HEK293 (cell line): ENCODE measurements around the gene USP5.

Experiments used
- BCL11A ChIP-seq: fragments of 450-650 bp; formaldehyde crosslinking; IDR thresholded peaks from 2 replicates; pipeline ENCODE4 v1.5.1; 2016; ENCODE audit warnings: low read depth, missing biosample characterization, missing genetic modification characterization
- GLIS1 ChIP-seq: fragments of 450-650 bp; formaldehyde crosslinking; IDR thresholded peaks from 2 replicates; pipeline ENCODE4 v1.5.1; 2016; ENCODE audit warnings: missing biosample characterization, missing genetic modification characterization
- HOXC10 ChIP-seq: sonication (generic); formaldehyde crosslinking; IDR thresholded peaks from 2 replicates; pipeline ENCODE4 v1.8.1; 2023; ENCODE audit warnings: mild to moderate bottlenecking, missing genetic modification reagents
- HOXD13 ChIP-seq: sonication (generic); formaldehyde crosslinking; IDR thresholded peaks from 2 replicates; pipeline ENCODE4 v1.8.0; 2022; ENCODE audit warnings: missing genetic modification reagents, borderline replicate concordance
- KLF8 ChIP-seq: fragments of 450-650 bp; formaldehyde crosslinking; IDR thresholded peaks from 2 replicates; pipeline ENCODE4 v1.5.1; 2016; ENCODE audit warnings: missing biosample characterization, missing genetic modification characterization
- PRDM1 ChIP-seq: fragments of 450-650 bp; formaldehyde crosslinking; IDR thresholded peaks from 2 replicates; pipeline ENCODE4; 2016; ENCODE audit warnings: missing biosample characterization, missing genetic modification characterization
- RBAK ChIP-seq: fragments of 450-650 bp; formaldehyde crosslinking; IDR thresholded peaks from 2 replicates; pipeline ENCODE4 v1.5.1; 2016; ENCODE audit warnings: missing biosample characterization, missing genetic modification characterization
- SALL2 ChIP-seq: fragments of 450-650 bp; formaldehyde crosslinking; IDR thresholded peaks from 2 replicates; pipeline ENCODE4 v1.5.0; 2017; ENCODE audit warnings: missing biosample characterization, mild to moderate bottlenecking, missing genetic modification characterization, borderline replicate concordance
- SETDB1 ChIP-seq: IDR thresholded peaks from one replicate; pipeline ENCODE4 v1.6.1; 2017; ENCODE audit warnings: mild to moderate bottlenecking, low read length, moderate library complexity, mixed read lengths; ENCODE audit not compliant: insufficient read length
- SP2 ChIP-seq: fragments of 450-650 bp; formaldehyde crosslinking; IDR thresholded peaks from 2 replicates; pipeline ENCODE4 v1.5.1; 2016; ENCODE audit warnings: missing biosample characterization, missing genetic modification characterization
- SP3 ChIP-seq: fragments of 450-650 bp; formaldehyde crosslinking; IDR thresholded peaks from 2 replicates; pipeline ENCODE4 v1.5.1; 2016; ENCODE audit warnings: missing biosample characterization, missing genetic modification characterization
- YY1 ChIP-seq: fragments of 450-650 bp; formaldehyde crosslinking; IDR thresholded peaks from 2 replicates; pipeline ENCODE4 v1.5.1; 2018; ENCODE audit warnings: missing biosample characterization, missing genetic modification characterization
- ZBTB17 ChIP-seq: fragments of 450-650 bp; formaldehyde crosslinking; IDR thresholded peaks from 2 replicates; pipeline ENCODE4 v1.5.1; 2016; ENCODE audit warnings: missing biosample characterization, missing genetic modification characterization
- ZNF114 ChIP-seq: fragments of 450-650 bp; formaldehyde crosslinking; IDR thresholded peaks from 2 replicates; pipeline ENCODE4 v1.5.0; 2017; ENCODE audit warnings: missing biosample characterization, missing genetic modification characterization
- ZNF121 ChIP-seq: fragments of 450-650 bp; formaldehyde crosslinking; IDR thresholded peaks from 2 replicates; pipeline ENCODE4 v1.5.1; 2016; ENCODE audit warnings: missing biosample characterization, missing genetic modification characterization
- ZNF132 ChIP-seq: fragments of 450-650 bp; formaldehyde crosslinking; IDR thresholded peaks from 2 replicates; pipeline ENCODE4 v1.5.1; 2017; ENCODE audit warnings: missing biosample characterization, missing genetic modification characterization, borderline replicate concordance
- ZNF148 ChIP-seq: fragments of 450-650 bp; formaldehyde crosslinking; IDR thresholded peaks from 2 replicates; pipeline ENCODE4 v1.5.0; 2017; ENCODE audit warnings: missing biosample characterization, missing genetic modification characterization, borderline replicate concordance
- ZNF157 ChIP-seq: fragments of 450-650 bp; formaldehyde crosslinking; IDR thresholded peaks from 2 replicates; pipeline ENCODE4 v1.5.1; 2016; ENCODE audit warnings: missing biosample characterization, missing genetic modification characterization
- ZNF23 ChIP-seq: fragments of 450-650 bp; formaldehyde crosslinking; IDR thresholded peaks from 2 replicates; pipeline ENCODE4 v1.5.1; 2016; ENCODE audit warnings: missing biosample characterization, missing genetic modification characterization, borderline replicate concordance
- ZNF292 ChIP-seq: fragments of 450-650 bp; formaldehyde crosslinking; IDR thresholded peaks from 2 replicates; pipeline ENCODE4 v1.5.1; 2016; ENCODE audit warnings: low read depth, missing biosample characterization, missing genetic modification characterization, borderline replicate concordance
- ZNF335 ChIP-seq: fragments of 450-650 bp; formaldehyde crosslinking; conservative IDR thresholded peaks from 2 replicates; pipeline ENCODE4 v1.5.1; 2016; ENCODE audit warnings: missing biosample characterization, missing genetic modification characterization
- ZNF366 ChIP-seq: fragments of 450-650 bp; formaldehyde crosslinking; conservative IDR thresholded peaks from 2 replicates; pipeline ENCODE4 v1.5.1; 2016; ENCODE audit warnings: missing biosample characterization, missing genetic modification characterization
- ZNF488 ChIP-seq: fragments of 450-650 bp; formaldehyde crosslinking; IDR thresholded peaks from 2 replicates; pipeline ENCODE4 v1.5.1; 2016; ENCODE audit warnings: missing biosample characterization, missing genetic modification characterization
- ZNF544 ChIP-seq: fragments of 450-650 bp; formaldehyde crosslinking; IDR thresholded peaks from 2 replicates; pipeline ENCODE4 v1.5.0; 2017; ENCODE audit warnings: missing biosample characterization, missing genetic modification characterization
- ZNF560 ChIP-seq: fragments of 450-650 bp; formaldehyde crosslinking; IDR thresholded peaks from 2 replicates; pipeline ENCODE4 v1.5.1; 2017; ENCODE audit warnings: missing biosample characterization, missing genetic modification characterization, borderline replicate concordance
- ZNF571 ChIP-seq: fragments of 450-650 bp; formaldehyde crosslinking; IDR thresholded peaks from 2 replicates; pipeline ENCODE4 v1.5.0; 2017; ENCODE audit warnings: missing biosample characterization, missing genetic modification characterization
- ZNF621 ChIP-seq: fragments of 450-650 bp; formaldehyde crosslinking; IDR thresholded peaks from 2 replicates; pipeline ENCODE4 v1.5.1; 2017; ENCODE audit warnings: missing biosample characterization, missing genetic modification characterization
- ZNF677 ChIP-seq: fragments of 450-650 bp; IDR thresholded peaks from 2 replicates; pipeline ENCODE4 v1.5.0; 2018; ENCODE audit warnings: missing biosample characterization, mild to moderate bottlenecking, missing genetic modification characterization, moderate library complexity
- ZNF76 ChIP-seq: fragments of 450-650 bp; formaldehyde crosslinking; IDR thresholded peaks from 2 replicates; pipeline ENCODE4; 2016; ENCODE audit warnings: low read depth, missing biosample characterization, missing genetic modification characterization, borderline replicate concordance
- ZNF785 ChIP-seq: fragments of 450-650 bp; formaldehyde crosslinking; IDR thresholded peaks from 2 replicates; pipeline ENCODE4 v1.5.1; 2016; ENCODE audit warnings: missing biosample characterization, missing genetic modification characterization
- ZNF792 ChIP-seq: fragments of 450-650 bp; formaldehyde crosslinking; IDR thresholded peaks from 2 replicates; pipeline ENCODE4 v1.5.1; 2016; ENCODE audit warnings: missing biosample characterization, missing genetic modification characterization
- ZNF830 ChIP-seq: fragments of 450-650 bp; IDR thresholded peaks from 2 replicates; pipeline ENCODE4 v1.5.0; 2018; ENCODE audit warnings: missing biosample characterization, missing genetic modification characterization, low read depth, mild to moderate bottlenecking, moderate library complexity
- TF ChIP-seq, protein P1 (sequence below): fragments of 450-650 bp; formaldehyde crosslinking; IDR thresholded peaks from 2 replicates; pipeline ENCODE4 v1.5.1; 2016; ENCODE audit warnings: missing biosample characterization, missing genetic modification characterization, borderline replicate concordance
- TF ChIP-seq, protein P2 (sequence below): fragments of 450-650 bp; formaldehyde crosslinking; IDR thresholded peaks from 2 replicates; pipeline ENCODE4; 2016; ENCODE audit warnings: missing biosample characterization, missing genetic modification characterization

USP5 gene

DNA sequence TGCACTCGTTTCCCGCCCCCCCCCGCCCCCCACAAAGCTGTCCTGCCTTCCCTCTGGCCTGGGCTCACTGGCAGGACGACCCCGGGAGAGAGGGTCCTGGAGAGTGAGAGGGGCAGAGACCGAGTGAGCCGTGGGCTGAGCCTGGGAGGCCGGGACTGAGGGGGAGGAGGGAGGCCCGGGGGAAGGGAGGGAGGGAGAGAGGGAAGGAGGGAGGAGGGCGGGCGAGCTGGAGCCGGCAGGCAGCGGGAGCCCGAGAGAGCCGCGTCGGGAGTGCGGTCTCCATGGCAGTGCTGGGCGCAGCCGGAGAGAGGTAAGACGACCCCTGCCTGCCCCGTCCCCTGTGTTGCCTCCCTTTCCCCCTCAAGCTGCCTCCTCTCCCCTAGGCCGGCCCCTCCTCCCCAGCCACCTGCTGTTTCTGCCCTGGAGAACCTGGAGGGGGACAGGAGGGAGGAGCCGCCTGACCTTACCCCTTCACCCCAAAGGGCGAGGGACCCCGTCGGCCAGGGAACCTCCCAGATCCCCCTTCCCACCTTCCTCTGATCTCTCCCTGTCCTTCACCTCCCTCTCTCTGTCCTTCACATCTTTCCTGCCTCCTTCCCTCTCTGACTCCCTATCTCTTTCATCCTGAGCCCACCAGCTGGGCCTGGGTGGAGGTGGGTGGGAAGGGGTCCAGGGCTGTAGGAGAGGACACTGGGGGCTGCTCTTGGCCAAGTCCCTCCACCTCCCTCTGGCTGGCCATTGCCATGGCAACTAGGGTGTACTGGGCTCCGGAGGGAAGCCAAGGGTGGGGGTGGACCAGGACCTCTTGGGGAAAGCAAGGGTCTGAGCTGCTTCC, 30.1 kb upstream of the USP5 start, which contains the start of gene GPR162 (continued):
- TF ChIP-seq SETDB1 (no peak), SALL2 (tag by site-specific recombination) (no peak), ZNF544 (tag by site-specific recombination) (no peak), ZNF792 (tag by site-specific recombination) (no peak), ZNF785 (tag by site-specific recombination) (no peak), ZNF560 (tag by site-specific recombination) (no peak), ZNF157 (tag by site-specific recombination) (no peak), ZNF23 (no peak), ZNF366 (tag by site-specific recombination) (peak; percentile 90), ZNF114 (tag by site-specific recombination) (no peak), ZNF488 (tag by site-specific recombination) (no peak), ZBTB17 (0 out of 2 replicates have a peak, but pooled peaks have one; percentile 24), ZNF830 (tag by site-specific recombination) (no peak), PRDM1 (no peak), SP3 (tag by site-specific recombination) (no peak), HOXD13 (CRISPR knock-in tag) (no peak), ZNF677 (tag by site-specific recombination) (no peak), YY1 (no peak), ZNF335 (peak; percentile 66), BCL11A (no peak), ZNF148 (tag by site-specific recombination) (no peak), RBAK (tag by site-specific recombination) (no peak), ZNF76 (peak; percentile 46), ZNF132 (no peak), ZNF621 (tag by site-specific recombination) (no peak), ZNF571 (tag by site-specific recombination) (no peak), SP2 (tag by site-specific recombination) (peak; percentile 47), ZNF292 (no peak), GLIS1 (peak; percentile 38; the same call in 1 of the 2 replicates), KLF8 (tag by site-specific recombination) (peak; percentile 16; the same call in 1 of the 2 replicates), HOXC10 (CRISPR knock-in tag) (no peak), ZNF121 (tag by site-specific recombination) (no peak)
- TF ChIP-seq, protein P1, sequence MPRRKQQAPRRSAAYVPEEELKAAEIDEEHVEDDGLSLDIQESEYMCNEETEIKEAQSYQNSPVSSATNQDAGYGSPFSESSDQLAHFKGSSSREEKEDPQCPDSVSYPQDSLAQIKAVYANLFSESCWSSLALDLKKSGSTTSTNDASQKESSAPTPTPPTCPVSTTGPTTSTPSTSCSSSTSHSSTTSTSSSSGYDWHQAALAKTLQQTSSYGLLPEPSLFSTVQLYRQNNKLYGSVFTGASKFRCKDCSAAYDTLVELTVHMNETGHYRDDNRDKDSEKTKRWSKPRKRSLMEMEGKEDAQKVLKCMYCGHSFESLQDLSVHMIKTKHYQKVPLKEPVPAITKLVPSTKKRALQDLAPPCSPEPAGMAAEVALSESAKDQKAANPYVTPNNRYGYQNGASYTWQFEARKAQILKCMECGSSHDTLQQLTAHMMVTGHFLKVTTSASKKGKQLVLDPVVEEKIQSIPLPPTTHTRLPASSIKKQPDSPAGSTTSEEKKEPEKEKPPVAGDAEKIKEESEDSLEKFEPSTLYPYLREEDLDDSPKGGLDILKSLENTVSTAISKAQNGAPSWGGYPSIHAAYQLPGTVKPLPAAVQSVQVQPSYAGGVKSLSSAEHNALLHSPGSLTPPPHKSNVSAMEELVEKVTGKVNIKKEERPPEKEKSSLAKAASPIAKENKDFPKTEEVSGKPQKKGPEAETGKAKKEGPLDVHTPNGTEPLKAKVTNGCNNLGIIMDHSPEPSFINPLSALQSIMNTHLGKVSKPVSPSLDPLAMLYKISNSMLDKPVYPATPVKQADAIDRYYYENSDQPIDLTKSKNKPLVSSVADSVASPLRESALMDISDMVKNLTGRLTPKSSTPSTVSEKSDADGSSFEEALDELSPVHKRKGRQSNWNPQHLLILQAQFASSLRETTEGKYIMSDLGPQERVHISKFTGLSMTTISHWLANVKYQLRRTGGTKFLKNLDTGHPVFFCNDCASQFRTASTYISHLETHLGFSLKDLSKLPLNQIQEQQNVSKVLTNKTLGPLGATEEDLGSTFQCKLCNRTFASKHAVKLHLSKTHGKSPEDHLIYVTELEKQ (tag by site-specific recombination): no peak
- TF ChIP-seq, protein P2, sequence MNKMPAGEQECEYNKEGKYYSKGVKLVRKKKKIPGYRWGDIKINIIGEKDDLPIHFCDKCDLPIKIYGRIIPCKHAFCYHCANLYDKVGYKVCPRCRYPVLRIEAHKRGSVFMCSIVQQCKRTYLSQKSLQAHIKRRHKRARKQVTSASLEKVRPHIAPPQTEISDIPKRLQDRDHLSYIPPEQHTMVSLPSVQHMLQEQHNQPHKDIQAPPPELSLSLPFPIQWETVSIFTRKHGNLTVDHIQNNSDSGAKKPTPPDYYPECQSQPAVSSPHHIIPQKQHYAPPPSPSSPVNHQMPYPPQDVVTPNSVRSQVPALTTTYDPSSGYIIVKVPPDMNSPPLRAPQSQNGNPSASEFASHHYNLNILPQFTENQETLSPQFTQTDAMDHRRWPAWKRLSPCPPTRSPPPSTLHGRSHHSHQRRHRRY (tag by site-specific recombination): no peak
